ENCODE data around the gene PRKAG3. TPM values are rescaled to one million over a fixed set of nuclear protein-coding genes. Genes with fewer than 3 reads are reported as not detected.

The PRKAG3 gene
- total RNA-seq, 1 experiment from 2014 or later: not detected

DNA sequence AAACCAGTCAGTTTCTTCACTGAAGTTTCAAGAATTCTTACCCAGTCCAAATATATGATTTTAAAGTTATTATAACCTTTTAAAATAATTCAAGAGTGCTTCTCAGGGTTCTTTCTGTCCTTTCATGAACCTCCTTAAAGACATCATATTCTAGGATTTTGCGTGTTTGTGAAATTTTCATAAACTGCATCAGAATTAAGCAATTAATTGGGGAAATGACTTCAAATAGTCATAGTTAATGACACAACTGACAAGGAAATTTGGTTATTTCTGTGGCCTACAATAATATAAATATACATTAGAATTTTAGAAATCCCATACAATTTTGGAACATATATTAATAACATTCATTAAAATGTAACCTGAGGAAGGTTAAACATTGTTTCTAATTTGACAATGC is 39.2 kb downstream of the PRKAG3 start (continued):
- TF ChIP-seq, protein P1, sequence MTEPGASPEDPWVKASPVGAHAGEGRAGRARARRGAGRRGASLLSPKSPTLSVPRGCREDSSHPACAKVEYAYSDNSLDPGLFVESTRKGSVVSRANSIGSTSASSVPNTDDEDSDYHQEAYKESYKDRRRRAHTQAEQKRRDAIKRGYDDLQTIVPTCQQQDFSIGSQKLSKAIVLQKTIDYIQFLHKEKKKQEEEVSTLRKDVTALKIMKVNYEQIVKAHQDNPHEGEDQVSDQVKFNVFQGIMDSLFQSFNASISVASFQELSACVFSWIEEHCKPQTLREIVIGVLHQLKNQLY (CRISPR knock-in tag; IDR thresholded peaks at IDR 0.05): no peak
- no peak for TF ChIP-seq MAX (CRISPR knock-in tag; IDR thresholded peaks at IDR 0.05)
- no peak for TF ChIP-seq ATF1 (CRISPR knock-in tag; IDR thresholded peaks at IDR 0.05)

GRCh38 chr2:218788529-218789255 is 42.9 kb downstream of the PRKAG3 start:
- no peak overlapping the region for H3K27ac Mint-ChIP-seq
- DNase-seq (ENCODE audit: low spot score) (no peak), ATAC-seq (no peak)
- no peaks in the 10 kb centered on the region for H3K4me1 Mint-ChIP-seq
- H3K36me3 Mint-ChIP-seq: no peaks in the 10 kb centered on the region
- no peaks in the 10 kb centered on the region for H3K9me3 Mint-ChIP-seq
- H3K4me3 Mint-ChIP-seq: no peak overlapping the region
- CTCF ChIA-PET: no interaction called here
- TF ChIP-seq ELF4 (CRISPR knock-in tag; IDR thresholded peaks at IDR 0.05; ENCODE audit: low read depth) (no peak), ZNF281 (CRISPR knock-in tag; IDR thresholded peaks at IDR 0.05) (no peak), FOXJ3 (CRISPR knock-in tag; IDR thresholded peaks at IDR 0.05; ENCODE audit: borderline replicate concordance) (no peak), RORB (CRISPR knock-in tag; IDR thresholded peaks at IDR 0.05) (no peak), E2F5 (CRISPR knock-in tag; IDR thresholded peaks at IDR 0.05) (no peak), ERG (CRISPR knock-in tag; IDR thresholded peaks at IDR 0.05) (no peak)
- POLR2A ChIA-PET: no interaction called here
- H3K27me3 Mint-ChIP-seq (ENCODE audit: low read depth): peaks cover 15% of the 10 kb centered on the region

DNA sequence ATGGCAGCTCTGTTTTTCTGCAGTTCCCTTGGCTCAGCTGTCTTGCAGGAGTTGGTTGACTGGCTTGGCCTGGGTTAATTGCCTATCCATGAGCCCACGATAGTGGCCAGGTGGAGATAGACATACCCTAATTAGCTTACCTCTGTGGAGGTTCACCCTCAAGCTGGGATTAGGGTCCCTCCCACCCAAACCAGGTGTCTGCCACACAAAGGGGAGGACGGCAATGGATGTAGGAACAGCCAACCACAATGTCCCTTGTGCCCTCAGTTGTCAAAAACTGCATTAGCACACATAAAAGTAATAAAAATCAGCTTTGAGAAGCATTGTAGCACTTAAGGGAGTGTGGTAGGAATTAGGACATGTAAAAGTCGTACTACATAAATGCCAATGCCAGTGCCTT is 45.5 kb downstream of the PRKAG3 start:
- Mint-ChIP-seq H3K27me3 (ENCODE audit: low read depth) (peaks cover 38% of the 10 kb centered on the region), H3K4me1 (peaks cover 13% of the 10 kb centered on the region), H3K36me3 (no peaks in the 10 kb centered on the region), H3K27ac (no peak overlapping the region), H3K4me3 (no peak overlapping the region), H3K9me3 (no peaks in the 10 kb centered on the region)
- POLR2A ChIA-PET: interaction anchor here (0.5 kb wide), 1 partner anchor 127 kb away, joined by 6 read pairs; the partner anchor contains the start of genes BCS1L and ZNF142
- DNase-seq (ENCODE audit: low spot score) (no peak), ATAC-seq (no peak)
- no peak for TF ChIP-seq USF2 (CRISPR knock-in tag; IDR thresholded peaks at IDR 0.05)
- CTCF ChIA-PET: no interaction called here

DNA sequence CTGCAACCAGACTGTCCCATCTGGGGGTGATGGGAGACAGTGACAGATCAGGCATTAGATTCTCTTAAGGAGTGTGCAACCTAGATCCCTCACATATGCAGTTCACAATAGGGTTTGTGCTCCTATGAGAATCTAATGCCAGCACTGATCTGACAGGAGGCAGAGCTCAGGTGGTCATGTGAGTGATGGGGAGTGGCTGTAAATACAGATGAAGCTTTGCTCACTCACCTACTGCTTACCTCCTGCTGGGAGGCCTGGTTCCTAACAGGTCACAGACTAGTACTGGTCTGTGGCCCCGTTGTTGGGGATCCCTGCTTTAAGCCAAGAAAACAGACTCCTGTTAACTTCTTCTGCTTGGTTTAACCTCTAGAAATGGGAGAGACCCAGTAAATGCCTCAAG is 46.5 kb downstream of the PRKAG3 start:
- no peak overlapping the region for H3K4me3 Mint-ChIP-seq
- TF ChIP-seq PRRX2 (CRISPR knock-in tag; IDR thresholded peaks at IDR 0.05): no peak
- TF ChIP-seq MXD4 (CRISPR knock-in tag; IDR thresholded peaks at IDR 0.05; ENCODE audit: borderline replicate concordance): no peak
- no peak for TF ChIP-seq FOXP4 (CRISPR knock-in tag; IDR thresholded peaks at IDR 0.05)
- no peaks in the 10 kb centered on the region for H3K9me3 Mint-ChIP-seq
- H3K36me3 Mint-ChIP-seq: no peaks in the 10 kb centered on the region
- H3K27me3 Mint-ChIP-seq (ENCODE audit: low read depth): peaks cover 48% of the 10 kb centered on the region
- CTCF ChIA-PET: no interaction called here
- POLR2A ChIA-PET: no interaction called here
- no peak for ATAC-seq
- DNase-seq (ENCODE audit: low spot score): no peak
- peaks cover 17% of the 10 kb centered on the region for H3K4me1 Mint-ChIP-seq
- no peak overlapping the region for H3K27ac Mint-ChIP-seq

All from WTC11 (cell line).